RKO (cell line): Measurements from ENCODE around the gene TMEM50B.
"Not testable (repeated sequence)": the region's sequence is repeated elsewhere in the genome, so short reads cannot be mapped to it uniquely, and the experiment has no call there.

ENCODE experiments used
- DNase-seq: peaks from one replicate; pipeline ENCODE4 v3.0.0-alpha.2; 2016; ENCODE audit warnings: low spot score

TMEM50B gene

GRCh38 chr21:33479679-33480480 lies at the start of gene TMEM50B:
Gene TMEM50B, minus strand, starts transcription at chr21:33479974. Its CDS starts 11,089 bp downstream, at chr21:33468885.
- DNase-seq = peak; percentile 97

- DNase-seq = no peak
These were observed 43.2 kb upstream of the TMEM50B start for GRCh38 chr21:33522953-33523349.

GRCh38 chr21:33522297-33522952 lies 42.7 kb upstream of the TMEM50B start:
- DNase-seq = no peak

GRCh38 chr21:33518899-33519298 lies 39.1 kb upstream of the TMEM50B start:
- no peak for DNase-seq

- no peak for DNase-seq
These were observed 34.5 kb upstream of the TMEM50B start for GRCh38 chr21:33514229-33514628.

GRCh38 chr21:33512481-33512880 lies 32.7 kb upstream of the TMEM50B start:
- DNase-seq = no peak

- no peak for DNase-seq
These were observed 31.9 kb upstream of the TMEM50B start for GRCh38 chr21:33511639-33512038.

GRCh38 chr21:33510826-33511225 lies 31.1 kb upstream of the TMEM50B start:
- DNase-seq = no peak

GRCh38 chr21:33507003-33507402 lies 27.2 kb upstream of the TMEM50B start:
- not testable (repeated sequence) for DNase-seq

GRCh38 chr21:33505833-33506232 lies 26.1 kb upstream of the TMEM50B start:
- DNase-seq = no peak

GRCh38 chr21:33496345-33496744 lies 16.6 kb upstream of the TMEM50B start:
- DNase-seq = no peak

- no peak for DNase-seq
These were observed 16.0 kb upstream of the TMEM50B start for GRCh38 chr21:33495743-33496142.

- no peak for DNase-seq
These were observed 14.0 kb upstream of the TMEM50B start for GRCh38 chr21:33493756-33494155.

- DNase-seq = no peak
These were observed 12.8 kb upstream of the TMEM50B start for GRCh38 chr21:33492571-33492970.

GRCh38 chr21:33491373-33492102 lies 11.8 kb upstream of the TMEM50B start, which contains the start of gene DNAJC28:
Gene DNAJC28, minus strand, starts transcription at chr21:33491716. Its CDS starts 2,323 bp downstream, at chr21:33489393.
- peak; percentile 92 for DNase-seq

- DNase-seq = peak; percentile 11
These were observed 11.2 kb upstream of the TMEM50B start for GRCh38 chr21:33490991-33491372.

GRCh38 chr21:33488936-33489335 lies 9.2 kb upstream of the TMEM50B start:
- no peak for DNase-seq

- no peak for DNase-seq
These were observed 8.2 kb upstream of the TMEM50B start for GRCh38 chr21:33487996-33488395.

- DNase-seq = no peak
These were observed 1.7 kb upstream of the TMEM50B start for GRCh38 chr21:33481314-33481943.

GRCh38 chr21:33480481-33481103 lies 818 bp upstream of the TMEM50B start:
- DNase-seq = no peak

- DNase-seq = peak; percentile 32
These were observed 667 bp downstream of the TMEM50B start for GRCh38 chr21:33478935-33479678.
